Smooth muscle cell of the brain vasculature (primary cell): Measurements from ENCODE around the gene ALDH1L2.
A peak's percentile ranks its signal among the peaks of the same experiment; 100 is the strongest.

Source experiments
- DNase-seq: peaks from one replicate; pipeline ENCODE4 v3.0.0-alpha.2; 2012; ENCODE audit warnings: low read depth, low spot score

Gene ALDH1L2

DNA sequence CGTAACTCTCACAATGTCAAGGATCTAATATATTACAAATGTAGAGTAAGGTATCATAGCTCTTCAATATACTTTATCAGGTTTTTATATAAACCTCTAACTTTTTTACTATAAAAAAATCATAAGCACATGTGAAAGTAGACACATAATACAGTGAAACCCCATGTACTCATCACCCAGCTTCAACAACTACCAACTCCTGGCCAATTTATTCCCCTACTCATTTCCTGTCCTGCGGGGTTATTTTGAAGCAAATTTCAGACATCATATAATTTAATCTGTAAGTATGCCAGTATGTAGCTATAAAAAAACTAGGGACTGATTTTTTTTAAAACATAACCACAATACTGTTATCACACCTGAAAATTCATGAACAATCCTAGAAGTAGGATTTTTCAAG is 50.4 kb downstream of the ALDH1L2 start:
- no peak for DNase-seq

DNA sequence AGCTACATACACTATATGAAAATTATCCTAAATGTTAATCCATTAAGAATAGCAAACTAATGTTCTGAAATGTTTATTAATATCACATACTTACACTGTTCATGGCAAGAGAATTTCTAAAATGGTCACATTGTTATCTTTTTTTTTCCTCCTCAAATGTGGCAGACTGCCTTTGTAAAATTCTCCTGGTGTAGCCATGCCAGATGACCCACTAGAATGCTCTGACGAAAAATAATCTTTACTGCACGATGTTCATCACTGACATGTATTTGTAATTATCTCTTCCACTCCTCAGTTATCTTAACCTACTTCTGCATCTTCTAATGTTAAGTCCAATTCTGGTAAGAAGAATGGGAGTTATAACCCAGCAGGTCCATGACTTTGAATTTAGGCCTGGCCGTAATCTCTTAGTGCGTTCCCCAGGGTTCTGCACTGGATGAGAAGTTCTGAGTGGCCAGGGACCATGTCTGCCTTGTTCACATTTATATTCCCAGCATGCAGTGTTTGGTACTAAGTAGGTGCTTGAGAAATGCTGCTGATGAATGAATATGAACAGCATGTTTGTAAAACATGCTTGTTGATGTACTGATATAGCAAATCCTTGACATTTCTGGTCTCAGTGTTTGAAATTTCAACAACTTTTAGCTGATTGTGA is 51.4 kb downstream of the ALDH1L2 start:
- DNase-seq = no peak

DNA sequence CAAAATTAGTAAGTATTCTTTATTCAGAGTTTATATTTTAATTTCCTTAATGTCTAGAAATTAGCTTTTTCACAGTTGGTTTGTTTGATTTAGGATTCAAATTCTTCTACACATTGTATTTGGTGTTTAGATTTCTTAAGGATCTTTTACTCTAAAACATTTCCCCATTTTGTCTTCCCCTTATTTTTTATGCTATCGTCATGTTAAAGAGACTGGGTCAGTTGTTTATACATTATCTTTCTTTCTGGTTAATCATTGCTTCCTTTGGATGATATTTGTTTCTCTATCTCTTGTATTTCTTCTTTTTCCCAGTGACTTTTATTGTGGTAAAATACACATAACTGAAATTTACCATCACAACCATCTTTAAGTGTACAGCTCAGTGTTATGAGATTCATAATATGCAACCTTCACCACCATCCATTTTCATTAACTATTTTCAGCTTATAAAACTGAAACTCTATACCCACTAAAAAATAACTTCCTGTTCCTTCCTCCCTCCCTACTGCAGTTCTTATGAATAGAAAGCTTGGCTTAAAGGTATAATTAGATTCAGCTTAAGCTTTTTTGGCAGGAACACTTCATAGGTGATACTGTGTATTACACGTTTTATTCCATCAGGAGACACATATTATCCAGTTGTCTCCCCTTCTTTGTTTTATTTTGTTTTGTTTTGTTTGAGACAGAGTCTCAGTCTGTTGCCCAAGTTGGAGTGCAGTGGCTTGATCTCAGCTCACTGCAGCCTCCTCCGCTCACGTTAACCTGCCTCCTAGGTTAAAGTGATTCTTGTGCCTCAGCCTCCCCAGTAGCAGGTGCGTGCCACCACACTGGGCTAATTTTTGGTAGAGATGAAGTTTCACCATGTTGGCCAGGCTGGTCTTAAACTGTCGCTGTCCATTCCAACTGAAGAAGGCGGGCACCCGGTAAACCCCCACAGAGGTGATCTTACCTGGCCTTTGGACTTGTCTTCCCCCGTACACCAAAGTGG is 53.1 kb downstream of the ALDH1L2 start:
- DNase-seq = no peak

DNA sequence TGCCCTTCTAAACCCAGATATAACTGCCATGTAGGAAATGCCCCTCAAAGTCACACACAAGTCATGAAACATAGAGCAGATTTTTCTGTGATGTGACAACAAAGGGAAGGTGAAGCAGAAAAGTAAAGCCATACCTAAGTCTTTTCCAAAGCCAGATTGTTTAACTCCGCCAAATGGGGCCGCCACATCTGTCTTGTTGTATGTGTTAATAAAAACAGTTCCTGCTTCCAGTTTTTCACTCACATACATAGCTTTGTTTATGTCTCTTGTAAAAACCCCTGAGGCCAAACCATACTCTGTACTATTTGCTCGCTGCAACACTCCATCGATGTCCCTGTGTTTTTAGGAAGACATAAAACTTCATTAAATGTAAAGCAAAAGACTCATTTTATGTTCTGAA is 57.8 kb downstream of the ALDH1L2 start:
- DNase-seq = no peak

DNA sequence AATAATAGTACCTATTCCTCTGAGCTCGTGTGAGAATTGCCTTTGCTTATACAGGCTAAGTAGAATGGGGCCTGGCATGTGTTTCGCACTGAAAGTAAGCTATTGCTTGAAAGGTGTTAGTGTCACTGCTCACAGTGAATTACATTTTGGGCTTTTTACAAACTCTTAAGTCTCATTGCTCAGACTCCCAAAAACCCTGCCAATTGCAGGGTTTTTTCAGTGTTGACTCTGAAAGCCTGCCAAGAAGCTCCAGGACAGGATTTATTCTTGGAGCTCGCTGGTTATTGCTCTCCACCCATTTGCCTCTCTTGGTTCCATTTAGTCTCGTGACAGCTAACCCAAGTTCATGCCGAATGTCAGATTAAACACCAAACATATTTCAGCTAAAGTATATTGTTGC is 58.4 kb downstream of the ALDH1L2 start:
- DNase-seq = peak; percentile 46

DNA sequence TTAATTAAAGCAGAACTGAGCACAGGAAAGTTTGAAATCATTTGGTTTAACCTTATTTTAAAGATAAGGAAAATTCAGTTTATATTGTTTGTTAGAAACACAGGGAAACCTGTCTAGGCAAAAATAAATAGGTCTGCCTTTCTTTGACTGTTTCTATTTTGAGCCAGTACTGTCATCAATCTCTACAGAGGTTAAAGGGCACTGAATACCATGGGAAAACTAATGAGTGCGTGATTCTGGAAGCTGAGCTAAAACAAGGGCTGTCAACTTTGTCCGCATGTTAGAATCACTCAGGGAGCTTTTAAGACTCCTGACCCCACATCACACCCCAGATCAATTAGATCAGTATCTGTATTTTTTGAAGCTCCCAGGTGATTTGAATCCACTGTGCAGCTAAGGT is 59.3 kb downstream of the ALDH1L2 start:
- DNase-seq = no peak

DNA sequence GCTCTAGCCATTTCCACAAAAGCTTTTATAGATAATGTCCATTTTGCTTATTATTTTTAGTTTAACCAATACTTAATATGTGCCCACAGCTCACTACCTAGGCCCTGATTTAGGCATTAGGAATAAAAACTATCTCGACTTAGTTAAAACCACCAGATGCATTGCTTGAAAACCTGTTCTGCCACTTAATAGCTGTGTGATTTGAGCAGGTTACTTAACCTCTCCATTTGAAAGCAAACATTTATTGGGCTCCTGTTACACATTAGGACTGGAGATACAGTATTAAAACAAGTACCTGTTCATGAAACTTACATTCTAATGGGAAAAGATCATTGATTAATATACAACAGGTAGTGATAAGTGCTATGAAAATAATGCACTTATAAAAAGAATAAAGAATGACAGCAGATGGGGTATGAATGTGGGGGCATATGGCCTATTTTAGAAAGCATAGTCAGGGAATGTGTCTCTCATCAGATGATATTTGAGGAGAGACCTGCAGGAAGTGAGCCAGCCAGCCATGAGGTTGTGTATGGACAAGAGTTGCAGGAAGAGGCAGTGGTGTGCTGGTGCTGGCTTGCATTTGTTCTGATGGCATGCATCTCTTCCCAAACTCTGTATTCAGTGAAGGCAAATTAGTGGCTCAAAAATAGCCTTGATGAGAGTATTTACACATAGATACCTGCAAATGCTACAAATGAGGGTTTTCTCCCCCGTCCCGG is 63.9 kb downstream of the ALDH1L2 start:
- no peak for DNase-seq

DNA sequence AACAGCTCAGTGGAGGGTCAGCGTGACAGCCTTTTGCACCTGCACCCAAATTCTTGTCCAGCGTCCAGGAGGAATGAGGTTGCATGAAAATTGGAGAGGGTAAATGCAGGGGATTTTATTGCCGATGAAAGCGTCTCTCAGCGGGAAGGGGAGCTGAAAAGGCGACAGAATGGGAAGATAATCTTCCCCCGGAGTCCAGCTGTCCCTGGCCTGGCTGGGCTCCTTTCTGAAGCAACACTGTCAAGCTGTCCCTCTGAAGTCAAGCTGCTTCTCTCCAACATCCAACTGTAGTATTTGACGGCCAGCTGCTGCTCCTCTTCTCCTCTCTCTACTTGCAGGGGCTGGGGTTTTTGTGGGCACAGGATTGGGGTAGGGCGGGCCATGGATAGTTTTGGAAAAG is 65.5 kb downstream of the ALDH1L2 start:
- DNase-seq = no peak

DNA sequence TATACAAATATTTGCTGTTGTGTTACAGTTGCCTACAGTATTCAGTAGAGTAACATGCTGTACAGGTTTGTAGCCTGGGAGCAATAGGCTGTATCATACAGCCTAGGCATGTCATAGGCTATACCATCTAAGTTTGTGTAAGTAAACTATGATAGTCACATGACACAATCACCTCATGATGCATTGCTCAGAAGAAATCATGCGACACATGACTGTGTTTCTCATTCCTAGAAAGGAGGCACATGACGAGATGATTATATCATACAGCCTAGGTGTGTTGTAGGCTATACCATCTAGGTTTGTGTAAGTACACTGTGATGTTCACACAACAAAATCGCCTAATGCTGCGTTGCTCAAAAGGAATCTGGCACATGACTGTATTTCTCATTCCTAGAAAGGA is 66.2 kb downstream of the ALDH1L2 start:
- DNase-seq = no peak

DNA sequence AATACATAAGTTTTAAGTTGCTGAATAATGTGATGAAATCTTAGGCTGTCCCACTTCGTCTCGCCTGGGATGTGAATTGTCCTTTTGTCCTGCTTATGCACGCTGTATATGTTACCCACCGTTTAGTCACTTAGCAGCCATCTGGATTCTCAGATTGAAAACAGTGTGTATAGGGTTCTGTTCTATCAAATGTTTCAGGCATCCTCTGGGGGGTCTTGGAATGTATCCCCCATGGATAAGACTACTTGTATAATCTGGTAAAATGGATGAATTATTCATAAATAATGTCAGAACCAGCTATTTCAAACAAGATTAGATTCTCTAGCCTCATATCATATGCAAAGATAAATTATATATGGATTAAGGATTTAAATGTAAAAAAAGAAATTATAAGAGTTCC is 68.7 kb downstream of the ALDH1L2 start:
- DNase-seq = no peak

DNA sequence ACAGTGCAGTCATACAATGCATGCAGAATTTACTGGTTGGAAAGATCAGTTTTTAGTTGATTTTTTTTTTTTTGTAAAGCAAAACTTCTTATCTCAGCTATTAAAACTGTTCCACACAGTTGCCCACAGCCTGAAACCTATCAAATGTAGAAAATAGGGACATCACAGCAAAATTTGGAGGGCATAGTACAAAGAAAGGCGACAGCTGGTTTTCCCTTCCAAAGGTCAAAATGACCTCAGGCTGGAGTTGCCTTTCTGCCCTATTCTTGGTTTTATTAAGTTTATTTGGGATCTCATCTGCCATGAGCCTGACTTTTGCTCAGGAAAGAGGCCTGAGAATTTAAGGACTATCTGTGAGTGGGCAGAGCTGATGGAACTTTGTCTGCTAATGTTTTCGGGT is 69.7 kb downstream of the ALDH1L2 start:
- no peak for DNase-seq

DNA sequence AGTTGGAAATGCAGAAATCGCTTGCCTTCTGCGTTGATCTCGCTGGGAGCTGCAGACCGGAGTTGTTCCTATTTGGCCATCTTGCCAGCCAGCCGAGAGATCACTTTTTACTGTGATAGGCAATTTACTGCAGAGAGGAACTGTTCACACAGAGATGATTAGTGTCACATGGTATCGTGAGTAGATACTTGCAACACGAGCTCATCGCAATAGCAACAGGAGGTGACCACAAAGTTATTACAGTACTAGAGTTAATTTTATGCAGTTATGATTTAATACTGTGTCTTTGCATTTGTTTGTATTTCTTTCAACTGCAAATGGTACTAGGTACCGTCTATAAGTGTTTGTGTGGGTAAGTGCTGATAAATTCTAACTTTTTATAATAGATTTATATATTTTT is 70.4 kb downstream of the ALDH1L2 start:
- DNase-seq = peak; percentile 15

DNA sequence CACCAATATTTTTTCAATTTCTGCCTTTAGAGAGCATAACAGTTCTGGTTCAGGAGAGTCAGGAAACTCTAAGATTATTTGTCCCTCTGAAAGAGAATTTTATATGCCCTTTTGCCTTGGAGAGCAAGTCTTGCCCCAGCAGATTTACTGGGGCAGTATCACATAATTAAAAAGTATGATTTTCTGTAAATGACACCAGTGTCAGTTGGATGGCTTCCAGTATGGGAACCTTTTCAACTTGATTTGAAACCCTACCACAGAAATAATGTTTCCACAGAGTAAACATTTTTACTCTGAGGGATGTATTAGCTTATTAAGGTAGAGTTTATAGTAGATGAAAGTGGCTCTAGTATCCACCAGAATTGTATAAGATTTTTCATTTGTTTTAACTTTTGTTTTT is 82.8 kb downstream of the ALDH1L2 start:
- no peak for DNase-seq

DNA sequence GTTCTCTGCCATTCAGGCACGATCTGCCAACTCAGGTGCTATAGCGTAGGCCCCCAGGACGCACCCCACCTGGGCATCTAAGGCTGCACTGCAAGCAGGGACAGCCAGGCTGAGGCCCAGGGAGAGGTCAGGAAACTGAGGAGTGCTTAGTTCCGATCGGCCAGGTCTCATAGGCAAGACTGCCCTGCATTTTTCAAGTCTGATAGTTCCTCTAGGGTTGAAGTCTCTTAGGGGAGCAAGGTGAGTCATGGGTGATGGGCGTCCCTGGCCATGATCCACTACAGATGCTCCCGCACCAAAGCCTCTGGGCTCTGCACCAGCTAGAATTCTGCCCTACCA is 84.9 kb downstream of the ALDH1L2 start:
- DNase-seq = no peak

DNA sequence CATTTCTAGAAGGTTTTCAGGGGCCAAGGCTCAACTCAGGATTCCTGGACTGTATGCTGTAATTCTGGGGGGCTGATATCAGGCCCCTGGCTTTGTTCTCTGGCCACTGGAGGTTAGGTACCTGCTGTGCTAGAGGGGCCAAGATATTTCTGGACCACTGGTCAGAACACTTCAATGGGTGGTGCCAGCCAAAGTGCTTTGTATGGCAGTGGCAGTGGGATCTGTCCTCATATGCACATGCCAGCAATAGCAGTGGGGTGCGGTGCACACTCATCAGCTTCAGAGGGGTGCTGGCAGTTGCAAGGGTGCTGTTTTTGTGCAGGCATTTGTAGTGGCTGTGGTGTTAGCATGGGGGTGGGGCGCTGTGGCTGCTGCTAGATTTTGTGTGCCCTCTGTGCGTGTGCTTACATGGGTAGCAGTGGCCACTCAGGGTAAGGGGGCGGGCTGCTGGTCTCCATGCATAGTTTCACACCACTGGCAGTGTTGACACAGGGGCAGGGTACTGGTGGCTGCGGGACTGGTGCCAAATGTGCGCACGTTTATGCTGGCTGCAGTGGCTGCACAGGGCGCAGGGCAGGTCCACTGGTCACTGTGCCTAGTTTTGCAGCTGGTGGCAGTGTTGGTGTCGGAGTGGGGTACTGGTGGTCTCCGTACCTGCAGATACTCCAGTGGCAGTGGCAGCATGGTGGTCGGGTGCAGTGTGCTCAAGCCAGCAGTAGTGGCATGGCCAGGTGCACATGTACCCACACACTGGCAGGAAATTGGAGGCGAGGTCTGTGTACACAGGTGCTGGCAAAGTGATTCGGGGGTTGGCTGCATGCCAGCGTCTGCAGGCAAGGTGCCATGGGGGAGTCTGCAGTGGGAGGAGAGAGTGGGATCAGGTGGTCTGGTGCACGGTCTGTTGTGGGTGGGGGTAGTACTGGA is 85.6 kb downstream of the ALDH1L2 start:
- DNase-seq = no peak

DNA sequence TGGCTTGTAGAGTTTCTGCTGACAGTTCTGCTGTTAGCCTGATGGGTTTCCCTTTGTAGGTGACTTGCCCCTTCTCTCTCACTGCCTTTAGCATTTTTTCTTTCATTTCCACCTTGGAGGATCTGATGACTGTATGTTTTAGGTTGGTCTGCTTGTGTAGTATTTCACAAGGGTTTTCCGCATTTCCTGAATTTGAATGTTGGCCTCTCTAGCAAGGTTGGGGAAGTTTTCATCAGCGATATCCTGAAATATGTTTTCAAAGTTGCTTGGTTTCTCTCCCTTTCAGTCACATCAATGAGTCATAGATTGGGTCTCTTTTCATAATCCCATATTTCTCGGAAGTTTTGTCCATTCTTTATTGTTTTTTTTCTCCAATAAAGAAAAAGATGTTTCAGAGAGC is 86.7 kb downstream of the ALDH1L2 start:
- DNase-seq = no peak

DNA sequence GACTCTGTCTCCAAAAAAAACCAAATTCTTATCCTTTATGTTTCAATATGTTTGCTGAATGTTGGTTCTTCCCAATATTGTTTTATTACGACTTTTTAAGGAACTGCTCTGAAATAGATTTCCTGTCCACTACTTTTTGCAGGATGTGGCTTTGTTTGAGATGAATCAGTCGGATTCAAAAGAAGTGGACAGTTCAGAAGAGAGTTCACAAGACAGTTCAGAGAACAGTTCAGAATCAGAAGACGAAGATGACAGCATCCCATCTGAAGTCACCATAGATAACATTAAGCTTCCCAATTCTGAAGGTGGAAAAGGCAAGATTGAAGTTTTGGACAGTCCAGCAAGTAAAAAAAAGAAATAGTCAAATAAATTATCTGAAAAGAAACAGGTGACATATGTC is 89.9 kb downstream of the ALDH1L2 start:
- no peak for DNase-seq

DNA sequence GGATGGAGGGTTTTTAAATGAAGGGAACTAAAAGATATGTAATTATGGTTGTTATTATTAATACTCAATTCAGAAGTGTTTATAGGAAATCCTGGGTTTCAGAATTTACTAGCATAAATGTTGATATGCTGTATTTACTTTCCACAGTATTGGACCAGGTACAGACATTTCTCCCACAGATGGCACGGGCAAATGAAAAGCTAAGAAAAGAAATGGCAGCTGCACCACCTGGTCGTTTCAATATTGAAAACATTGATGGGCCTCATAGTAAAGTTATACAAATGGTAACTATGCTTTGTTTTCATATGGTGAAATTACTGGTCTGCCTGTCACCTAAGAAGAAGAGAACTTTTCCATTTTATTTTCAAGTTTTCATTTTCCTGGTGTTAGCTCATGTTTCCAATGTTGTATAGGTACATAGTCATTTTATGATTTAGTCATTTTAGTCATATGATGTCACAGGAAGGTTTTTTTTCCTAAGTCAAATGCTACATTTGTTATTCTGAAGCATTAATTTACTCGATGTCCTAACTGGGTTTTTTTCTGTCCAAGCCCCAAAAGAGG is 92.6 kb downstream of the ALDH1L2 start:
- no peak for DNase-seq

DNA sequence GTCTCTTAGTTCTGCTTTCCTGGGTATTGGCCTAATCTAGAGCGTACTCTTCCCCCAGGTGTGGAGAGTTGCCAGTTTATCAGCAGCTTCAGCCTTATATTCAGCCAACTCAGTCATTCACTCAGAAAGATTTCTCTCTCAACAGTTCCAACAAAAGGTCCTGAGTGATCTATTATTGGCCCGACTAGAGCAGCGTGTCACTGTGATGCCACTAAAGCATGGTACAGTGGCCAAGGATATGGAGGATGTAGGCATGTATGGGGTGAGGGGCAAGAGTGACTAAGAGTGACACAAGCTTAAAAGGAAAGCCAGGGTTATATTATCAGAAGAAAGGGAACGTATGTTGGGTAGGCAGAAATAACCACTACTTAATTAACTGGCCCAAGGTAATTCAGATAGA is 93.3 kb downstream of the ALDH1L2 start:
- no peak for DNase-seq

DNA sequence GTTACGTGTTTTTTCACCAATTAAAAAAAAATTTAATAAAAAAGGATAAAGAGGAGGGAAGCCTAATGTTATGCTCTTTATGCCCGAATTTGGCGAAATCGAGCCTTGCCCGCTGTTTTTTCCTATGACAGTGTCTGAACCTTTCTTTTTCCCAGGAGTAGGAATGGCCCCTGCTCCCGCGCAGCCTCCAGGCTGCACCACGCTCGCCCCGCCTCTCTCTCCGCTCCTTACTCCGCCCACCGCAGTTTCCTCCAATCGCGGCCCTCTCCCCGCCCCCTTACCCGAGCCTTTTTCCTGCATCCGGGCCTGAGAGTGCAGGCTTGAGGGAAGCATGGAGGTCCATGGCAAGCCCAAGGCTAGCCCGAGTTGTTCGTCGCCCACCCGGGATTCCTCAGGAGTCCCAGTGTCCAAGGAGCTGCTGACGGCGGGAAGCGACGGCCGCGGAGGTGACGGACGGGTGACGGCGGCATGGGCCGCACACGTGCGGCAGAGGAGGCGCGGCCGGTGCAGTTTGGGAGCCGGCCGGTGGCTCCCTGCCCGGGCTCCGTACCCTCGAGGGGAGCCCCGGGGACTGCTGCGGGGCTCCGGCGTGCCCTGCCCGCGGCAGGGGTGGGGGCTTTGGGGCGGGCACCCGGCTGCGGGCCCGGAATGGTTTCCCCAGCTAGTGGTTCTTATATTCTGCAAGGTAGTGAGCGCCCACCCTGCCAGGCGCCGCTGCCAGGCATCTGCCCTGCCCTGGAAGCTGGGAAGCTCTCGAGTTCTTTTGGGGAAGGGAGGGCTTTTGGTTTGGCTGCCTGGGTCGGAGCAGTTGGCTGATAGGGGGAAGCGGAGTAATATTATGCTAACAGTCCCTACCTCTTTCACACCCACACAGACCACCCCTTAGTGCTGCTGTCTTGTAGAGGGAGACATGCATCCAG is 98.0 kb downstream of the ALDH1L2 start, which contains the start of gene NOPCHAP1:
NOPCHAP1 (plus strand) TSS at position 295 of the 920 bp plus-strand sequence; CDS start at position 332, 37 bp downstream.
- peak; percentile 70 for DNase-seq
